HG03025 (cell line): ENCODE measurements around the gene SPRY2.

ENCODE experiments used
- ATAC-seq: cut with Tn5 transposase; IDR thresholded peaks from one replicate; pipeline ENCODE4 v1.9.1; 2021; ENCODE audit warnings: mild to moderate bottlenecking, moderate library complexity; ENCODE audit not compliant: unreplicated experiment, low FRiP score

The SPRY2 gene

GRCh38 chr13:80341101-80341755 is at the start of gene SPRY2:
Gene SPRY2, minus strand, starts transcription at chr13:80341126. Its CDS starts 3,421 bp downstream, at chr13:80337705.
- peak; percentile 45 for ATAC-seq

- ATAC-seq = no peak
Observed at GRCh38 chr13:80390338-80390737, 49.4 kb upstream of the SPRY2 start.

GRCh38 chr13:80389073-80390038 is 48.4 kb upstream of the SPRY2 start:
- ATAC-seq = no peak

- no peak for ATAC-seq
Observed at GRCh38 chr13:80388506-80388905, 47.6 kb upstream of the SPRY2 start.

GRCh38 chr13:80386592-80386991 is 45.7 kb upstream of the SPRY2 start:
- no peak for ATAC-seq

GRCh38 chr13:80386002-80386401 is 45.1 kb upstream of the SPRY2 start:
- no peak for ATAC-seq

GRCh38 chr13:80382576-80382975 is 41.6 kb upstream of the SPRY2 start:
- no peak for ATAC-seq

- no peak for ATAC-seq
Observed at GRCh38 chr13:80379245-80379644, 38.3 kb upstream of the SPRY2 start.

- ATAC-seq = no peak
Observed at GRCh38 chr13:80376554-80376953, 35.6 kb upstream of the SPRY2 start.

- ATAC-seq = no peak
Observed at GRCh38 chr13:80374901-80375300, 34.0 kb upstream of the SPRY2 start.

- ATAC-seq = no peak
Observed at GRCh38 chr13:80374444-80374843, 33.5 kb upstream of the SPRY2 start.

- no peak for ATAC-seq
Observed at GRCh38 chr13:80371840-80372509, 31.0 kb upstream of the SPRY2 start.

GRCh38 chr13:80367473-80367872 is 26.5 kb upstream of the SPRY2 start:
- ATAC-seq = no peak

GRCh38 chr13:80363890-80364503 is 23.1 kb upstream of the SPRY2 start:
- ATAC-seq = no peak

- no peak for ATAC-seq
Observed at GRCh38 chr13:80362481-80362880, 21.6 kb upstream of the SPRY2 start.

- no peak for ATAC-seq
Observed at GRCh38 chr13:80361883-80362327, 21.0 kb upstream of the SPRY2 start.

- no peak for ATAC-seq
Observed at GRCh38 chr13:80361298-80361697, 20.4 kb upstream of the SPRY2 start.

- no peak for ATAC-seq
Observed at GRCh38 chr13:80360453-80360800, 19.5 kb upstream of the SPRY2 start.

GRCh38 chr13:80359778-80360452 is 19.0 kb upstream of the SPRY2 start:
- ATAC-seq = no peak

- no peak for ATAC-seq
Observed at GRCh38 chr13:80359414-80359777, 18.5 kb upstream of the SPRY2 start.
